Measurements from ENCODE around the gene CDCA5. TPM values are rescaled to one million over a fixed set of nuclear protein-coding genes. Genes with fewer than 3 reads are reported as not detected.

The CDCA5 gene
- polyA plus RNA-seq, 1 of the 3 experiments (the other 2 are of a cell fraction): 16.3 TPM

- CTCF ChIA-PET: interaction anchor here (2.4 to 4.3 kb wide), 3 partner anchors 14 to 21 kb away, joined by 6 to 23 read pairs (median 22); partner anchors contain the start of genes TM7SF2 and ZNHIT2
- no peak for DNase-seq
- POLR2A ChIA-PET: interaction anchor here (1.1 to 1.4 kb wide), 2 partner anchors 9 to 14 kb away, joined by 3 to 8 read pairs; partner anchors contain the start of genes FAU, MRPL49 and ZNHIT2
These were observed 47.6 kb upstream of the CDCA5 start for GRCh38 chr11:65131417-65131776.

More at GRCh38 chr11:65131417-65131776, 47.6 kb upstream of the CDCA5 start:
- H3K9ac ChIP-seq: no peak overlapping the region
- peaks cover 0 to 28% of the 10 kb centered on the region in 2 experiments; a peak in 2 of 4 replicates for H3K4me1 ChIP-seq (ENCODE audit: control insufficient read depth in 1 of 2, insufficient read depth in 2 of 2, low read depth in 1 of 2, low read length in 1 of 2)
- H3K9me2 ChIP-seq: no peaks in the 10 kb centered on the region
- no peak overlapping the region for H2AFZ ChIP-seq (ENCODE audit: low read depth)
- H3K79me2 ChIP-seq (ENCODE audit: insufficient read depth): peaks cover 28% of the 10 kb centered on the region; the same call in 1 of the 2 replicates
- 72% methylated on average over 3 of the region's 3 CpGs for WGBS (ENCODE audit: low lambda C conversion rate)
- no peak overlapping the region for H3K4me2 ChIP-seq
- no peaks in the 10 kb centered on the region for H3K27me3 ChIP-seq (ENCODE audit: insufficient read depth)
- H3F3A ChIP-seq (replicated peaks; ENCODE audit: insufficient read depth): peaks cover 10% of the 10 kb centered on the region
- H3K36me3 ChIP-seq (replicated peaks in 1 of 2; ENCODE audit: control insufficient read depth in 1 of 2, insufficient read depth in 2 of 2, low read length in 1 of 2): peaks cover 19 to 59% of the 10 kb centered on the region in 2 experiments
- TF ChIP-seq IRF3 (IDR thresholded peaks at IDR 0.05; ENCODE audit: low read depth, low read length) (no peak), RCOR1 (IDR thresholded peaks at IDR 0.05; ENCODE audit: low read length) (no peak), RXRA (IDR thresholded peaks at IDR 0.05; ENCODE audit: borderline replicate concordance, low read depth) (no peak), EZH2phosphoT487 (IDR thresholded peaks at IDR 0.05; ENCODE audit: borderline replicate concordance, low read depth) (no peak), SMC3 (IDR thresholded peaks at IDR 0.05; ENCODE audit: low read depth, low read length) (no peak), RAD21 (IDR thresholded peaks at IDR 0.05; ENCODE audit: low read length) (no peak), PBX3 (IDR thresholded peaks at IDR 0.05) (no peak), POLR2AphosphoS5 (IDR thresholded peaks at IDR 0.05; ENCODE audit: low read depth, low read length) (no peak), USF2 (IDR thresholded peaks at IDR 0.05; ENCODE audit: borderline replicate concordance, low read depth, low read length) (no peak), FOXM1 (IDR thresholded peaks at IDR 0.05; ENCODE audit: low read depth) (no peak), ELF1 (IDR thresholded peaks at IDR 0.05) (no peak), MAX (IDR thresholded peaks at IDR 0.05; ENCODE audit: low read depth) (no peak), NFIC (IDR thresholded peaks at IDR 0.05; ENCODE audit: borderline replicate concordance) (no peak), TAF1 (IDR thresholded peaks at IDR 0.05; ENCODE audit: borderline replicate concordance, low read depth, low read length) (no peak), CHD2 (IDR thresholded peaks at IDR 0.05; ENCODE audit: low read length, partially characterized antibody) (no peak), MXI1 (IDR thresholded peaks at IDR 0.05; ENCODE audit: low read depth, low read length) (no peak)
- H3K9me3 ChIP-seq: no peaks in the 10 kb centered on the region
- H3K4me3 ChIP-seq (ENCODE audit: low read depth in 2 of 2, low read length in 1 of 2): no peak overlapping the region
- no peaks in the 10 kb centered on the region; the same call in 1 of the 2 replicates for H4K20me1 ChIP-seq (ENCODE audit: insufficient read depth)
- H3K27ac ChIP-seq (ENCODE audit: low read depth in 2 of 2, low read length in 1 of 2): no peak overlapping the region; a peak in 1 of 4 replicates

Measured in SK-N-SH (cell line).